H9 (cell line): ENCODE measurements around the gene PARVB. TPM values are rescaled to one million over a fixed set of nuclear protein-coding genes. Genes with fewer than 3 reads are reported as not detected.
A peak's percentile ranks its signal among the peaks of the same experiment; 100 is the strongest.

Experiments used
- DNase-seq: peaks from one replicate; pipeline ENCODE4 v3.0.0-alpha.2; 2017
- H2AFZ ChIP-seq: one replicate; pipeline ENCODE4 v1.6.1; 2013; ENCODE audit warnings: mild to moderate bottlenecking, low read length, control low read depth, moderate library complexity
- H2AK5ac ChIP-seq: 2 replicates; pipeline ENCODE4 v1.6.1; 2013; ENCODE audit warnings: low read length, control low read depth, mixed read lengths; ENCODE audit not compliant: insufficient read length
- H2BK120ac ChIP-seq: one replicate; pipeline ENCODE4 v1.6.1; 2013; ENCODE audit warnings: low read depth, mild to moderate bottlenecking, low read length, control low read depth, inconsistent platforms; ENCODE audit not compliant: poor library complexity, severe bottlenecking
- H2BK12ac ChIP-seq: 2 replicates; pipeline ENCODE4 v1.6.1; 2013; ENCODE audit warnings: low read length, control low read depth, mixed read lengths, low read depth; ENCODE audit not compliant: insufficient read length
- H2BK15ac ChIP-seq: 2 replicates; pipeline ENCODE4 v1.6.1; 2013; ENCODE audit warnings: low read depth, low read length, control low read depth
- H2BK20ac ChIP-seq: one replicate; pipeline ENCODE4 v1.6.1; 2013; ENCODE audit warnings: low read depth, mild to moderate bottlenecking, low read length, control low read depth, inconsistent platforms; ENCODE audit not compliant: poor library complexity, severe bottlenecking
- H2BK5ac ChIP-seq: 2 replicates; pipeline ENCODE4 v1.6.1; 2013; ENCODE audit warnings: low read length, control low read depth, mixed read lengths; ENCODE audit not compliant: insufficient read length
- H3K14ac ChIP-seq: 2 replicates; pipeline ENCODE4 v1.6.1; 2013; ENCODE audit warnings: low read length, control low read depth; ENCODE audit not compliant: insufficient read depth
- H3K18ac ChIP-seq: 2 replicates; pipeline ENCODE4 v1.6.1; 2013; ENCODE audit warnings: low read depth, mild to moderate bottlenecking, mixed read lengths, low read length, control low read depth; ENCODE audit not compliant: insufficient read length
- H3K23ac ChIP-seq: 2 replicates; pipeline ENCODE4 v1.6.1; 2013; ENCODE audit warnings: low read length, control low read depth, mixed read lengths, low read depth; ENCODE audit not compliant: insufficient read length
- H3K23me2 ChIP-seq: 2 replicates; pipeline ENCODE4 v1.6.1; 2013; ENCODE audit warnings: low read depth, mild to moderate bottlenecking, mixed read lengths, low read length, control low read depth; ENCODE audit not compliant: insufficient read length, poor library complexity, severe bottlenecking
- H3K27ac ChIP-seq: 2 replicates; pipeline ENCODE4 v1.5.1; 2013; ENCODE audit warnings: low read length, control low read depth, mixed read lengths, low read depth; ENCODE audit not compliant: insufficient read length
- H3K27me3 ChIP-seq: 2 replicates; pipeline ENCODE4 v1.6.1; 2013; ENCODE audit warnings: low read length, control low read depth, inconsistent platforms; ENCODE audit not compliant: insufficient read depth
- H3K4ac ChIP-seq: 2 replicates; pipeline ENCODE4 v1.6.1; 2013; ENCODE audit warnings: low read depth, mild to moderate bottlenecking, control low read depth, inconsistent platforms, low read length, moderate library complexity
- H3K4me1 ChIP-seq: 2 replicates; pipeline ENCODE4 v1.6.1; 2013; ENCODE audit warnings: low read length, control low read depth, inconsistent platforms; ENCODE audit not compliant: insufficient read depth
- H3K4me2 ChIP-seq: 2 replicates; pipeline ENCODE4 v1.6.1; 2013; ENCODE audit warnings: low read length, control low read depth, mixed read lengths; ENCODE audit not compliant: insufficient read length, insufficient read depth
- H3K56ac ChIP-seq: 2 replicates; pipeline ENCODE4 v1.6.1; 2013; ENCODE audit warnings: low read depth, mild to moderate bottlenecking, mixed read lengths, low read length, control low read depth; ENCODE audit not compliant: insufficient read length
- H3K79me1 ChIP-seq: 2 replicates; pipeline ENCODE4 v1.6.1; 2013; ENCODE audit warnings: low read depth, mild to moderate bottlenecking, moderate library complexity, low read length, control low read depth, inconsistent platforms; ENCODE audit not compliant: insufficient read depth, poor library complexity, severe bottlenecking
- H3K79me2 ChIP-seq: 2 replicates; pipeline ENCODE4 v1.6.1; 2013; ENCODE audit warnings: low read length, control low read depth, inconsistent platforms; ENCODE audit not compliant: insufficient read depth
- H3K9ac ChIP-seq: 2 replicates; pipeline ENCODE4 v1.6.1; 2013; ENCODE audit warnings: low read length, control low read depth, mixed read lengths; ENCODE audit not compliant: insufficient read length; ENCODE audit errors: extremely low read depth
- H3K9me3 ChIP-seq: one replicate; pipeline ENCODE4 v1.6.1; 2013; ENCODE audit warnings: low read depth, low read length, inconsistent platforms; ENCODE audit not compliant: control insufficient read depth
- H3T11ph ChIP-seq: one replicate; pipeline ENCODE4 v1.6.1; 2013; ENCODE audit warnings: mild to moderate bottlenecking, low read length, control low read depth, inconsistent platforms
- H4K20me1 ChIP-seq: one replicate; pipeline ENCODE4 v1.6.1; 2013; ENCODE audit not compliant: control insufficient read depth, insufficient read length, insufficient read depth
- H4K5ac ChIP-seq: 2 replicates; pipeline ENCODE4 v1.6.1; 2013; ENCODE audit warnings: low read depth, mild to moderate bottlenecking, mixed read lengths, low read length, control low read depth; ENCODE audit not compliant: insufficient read length
- H4K8ac ChIP-seq: replicated peaks from 2 replicates; pipeline ENCODE4 v1.6.1; 2013; ENCODE audit warnings: low read length, control low read depth, mixed read lengths, low read depth; ENCODE audit not compliant: insufficient read length
- H4K91ac ChIP-seq: 2 replicates; pipeline ENCODE4 v1.6.1; 2013; ENCODE audit warnings: low read depth, mild to moderate bottlenecking, moderate library complexity, mixed read lengths, low read length, control low read depth; ENCODE audit not compliant: insufficient read length
- H3K27ac Mint-ChIP-seq, 3 experiments: 2 replicates in 2 of 3; 3 replicates in 1 of 3; pipeline ENCODE4 v1.8.0; 2020 to 2021; ENCODE audit warnings: mixed read lengths in 3 of 3, mild to moderate bottlenecking in 1 of 3, moderate library complexity in 1 of 3
- H3K27me3 Mint-ChIP-seq: 2 replicates; pipeline ENCODE4 v1.8.0; 2021; ENCODE audit warnings: low read depth, mild to moderate bottlenecking, moderate library complexity, mixed read lengths
- H3K36me3 Mint-ChIP-seq, 3 experiments: 2 replicates in 2 of 3; 3 replicates in 1 of 3; pipeline ENCODE4 v1.8.0; 2020 to 2021; ENCODE audit warnings: low read depth in 3 of 3, mixed read lengths in 3 of 3; ENCODE audit not compliant: insufficient read depth in 1 of 3
- H3K4me1 Mint-ChIP-seq, 2 experiments: 2 replicates each; pipeline ENCODE4 v1.8.0; 2020; ENCODE audit warnings: mixed read lengths in 2 of 2
- H3K4me3 Mint-ChIP-seq, 2 experiments: 2 replicates in 1 of 2; 3 replicates in 1 of 2; pipeline ENCODE4 v1.8.0; 2020 to 2021; ENCODE audit warnings: mild to moderate bottlenecking in 2 of 2, mixed read lengths in 2 of 2, moderate library complexity in 1 of 2
- H3K9me3 Mint-ChIP-seq, 2 experiments: 2 replicates in 1 of 2; 3 replicates in 1 of 2; pipeline ENCODE4 v1.8.0; 2020; ENCODE audit warnings: mild to moderate bottlenecking in 2 of 2, mixed read lengths in 2 of 2, moderate library complexity in 1 of 2
- CTCF ChIP-seq: fragments of 200-600 bp; sonication (generic); conservative IDR thresholded peaks from 3 replicates; pipeline ENCODE4 v1.8.0; 2021; ENCODE audit warnings: antibody characterized with exemption, mild to moderate bottlenecking
- WGBS: extraction: QIAGEN DNeasy Blood & Tissue Kit; methylation state at CpG from one replicate; pipeline ENCODE4 v1.1.7; 2013; ENCODE audit warnings: missing lambda C conversion rate, low lambda C conversion rate, mixed read lengths; ENCODE audit not compliant: insufficient read length; ENCODE audit errors: extremely low coverage; 5-methylcytosine and 5-hydroxymethylcytosine counted together
- total RNA-seq: library from RNA; stranded (reverse); gene quantifications from 2 replicates; pipeline ENCODE4 v1.2.1, GENCODE V29; 2021

PARVB gene
- total RNA-seq, 1 experiment from 2014 or later: 15.6 TPM

GRCh38 chr22:44107340-44107739 is 83.2 kb downstream of the PARVB start:
- Histone ChIP-seq H3K4ac (no peak overlapping the region; the same call in 1 of the 2 replicates), H2AK5ac (no peak overlapping the region), H3K9ac (no peak overlapping the region), H4K5ac (no peak overlapping the region), H3K79me2 (no peaks in the 10 kb centered on the region), H3T11ph (no peak overlapping the region), H2AFZ (no peak overlapping the region), H4K91ac (no peak overlapping the region), H2BK120ac (peak overlapping the region; percentile 16), H3K4me1 (peaks cover 7% of the 10 kb centered on the region; the same call in 1 of the 2 replicates), H2BK12ac (no peak overlapping the region), H3K23ac (no peak overlapping the region), H2BK15ac (no peak overlapping the region), H3K56ac (no peak overlapping the region), H3K4me2 (no peak overlapping the region), H3K18ac (peak overlapping the region; percentile 84), H2BK20ac (peak overlapping the region; percentile 12), H3K27ac (no peak overlapping the region), H3K79me1 (no peaks in the 10 kb centered on the region), H3K9me3 (no peaks in the 10 kb centered on the region), H3K27me3 (no peaks in the 10 kb centered on the region), H4K20me1 (no peaks in the 10 kb centered on the region), H3K14ac (peak overlapping the region; percentile 77; the same call in 1 of the 2 replicates), H4K8ac (no peak overlapping the region), H3K23me2 (no peaks in the 10 kb centered on the region), H2BK5ac (no peak overlapping the region)
- no peak for TF ChIP-seq CTCF
- H3K4me3 Mint-ChIP-seq: no peak overlapping the region
- peaks cover 41 to 46% of the 10 kb centered on the region in 2 experiments for H3K4me1 Mint-ChIP-seq
- peak overlapping the region; percentile 42 to 94 (median 92); a peak in 6 of 7 replicates for H3K27ac Mint-ChIP-seq
- DNase-seq: peak; percentile 75
- peaks cover 10 to 30% (median 13%) of the 10 kb centered on the region in 3 experiments for H3K36me3 Mint-ChIP-seq
- H3K9me3 Mint-ChIP-seq: peaks cover 5 to 11% of the 10 kb centered on the region in 2 experiments
- no peaks in the 10 kb centered on the region for H3K27me3 Mint-ChIP-seq
- WGBS: no CpG with 5 or more reads among the region's 6 CpGs
